Gastrocnemius medialis (tissue), 4 donors: ENCODE data around the gene FLT3LG.

ENCODE experiments used
- CTCF ChIP-seq, 5 experiments: fragments of 450-650 bp in 3 of 5; fragments of 200-600 bp in 2 of 5; sonication (generic) in 2 of 5; IDR thresholded peaks in 4 of 5; conservative IDR thresholded peaks in 1 of 5; 1 replicate in 4 of 5; 2 replicates in 1 of 5; pipeline ENCODE4 v1.5.1; 2016 to 2019; ENCODE audit warnings: antibody characterized with exemption in 5 of 5, mild to moderate bottlenecking in 3 of 5, moderate library complexity in 3 of 5
- POLR2A ChIP-seq, 2 donors: fragments of 450-650 bp; IDR thresholded peaks; one replicate each; pipeline ENCODE4 v1.6.1; 2017; ENCODE audit warnings: antibody characterized with exemption in 2 of 2, mild to moderate bottlenecking in 2 of 2, moderate library complexity in 2 of 2

DNA sequence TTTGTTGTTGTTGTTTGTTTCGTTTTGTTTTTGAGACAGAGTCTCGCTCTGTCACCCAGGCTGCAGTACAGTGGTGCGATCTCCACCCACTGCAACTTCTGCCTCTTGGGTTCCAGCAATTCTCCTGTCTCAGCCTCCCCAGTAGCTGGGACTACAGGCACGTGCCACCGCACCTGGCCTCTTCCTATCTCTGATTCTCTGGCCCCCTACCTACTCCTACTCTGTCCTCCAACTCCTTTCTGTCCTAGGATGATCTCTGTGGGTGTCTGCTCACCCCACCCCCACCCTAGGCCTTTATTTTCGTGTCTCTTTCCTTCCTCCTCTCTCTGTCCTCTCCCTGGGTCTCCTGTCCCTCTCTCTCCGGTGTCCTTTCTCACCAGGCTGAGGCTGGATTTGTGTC is 23.6 kb upstream of the FLT3LG start:
- no peak for TF ChIP-seq CTCF (IDR thresholded peaks at IDR 0.05 in 4 of 5, conservative IDR thresholded peaks at IDR 0.05 in 1 of 5)
- no peak for TF ChIP-seq POLR2A (IDR thresholded peaks at IDR 0.05)
